Lung (tissue), 12 donors: ENCODE measurements around the gene DDR1. TPM values are rescaled to one million over a fixed set of nuclear protein-coding genes. Genes with fewer than 3 reads are reported as not detected.
"Not testable (repeated sequence)": the region's sequence is repeated elsewhere in the genome, so short reads cannot be mapped to it uniquely, and the experiment has no call there.

Experiments
- ATAC-seq: fragments of 200-7000 bp; cut with Tn5 transposase; one replicate; pipeline ENCODE4 v1.9.1; 2020; ENCODE audit warnings: moderate number of reproducible peaks; ENCODE audit not compliant: insufficient read depth, low FRiP score
- DNase-seq, 3 donors: peaks; one replicate each; pipeline ENCODE4 v3.0.0-alpha.2; 2013 to 2017
- H3K27ac ChIP-seq, 2 donors: one replicate each; pipeline ENCODE4 v1.5.1; 2013; ENCODE audit warnings: mild to moderate bottlenecking in 2 of 2, moderate library complexity in 2 of 2, control low read depth in 1 of 2, inconsistent platforms in 1 of 2, low read depth in 1 of 2, low read length in 1 of 2
- H3K27me3 ChIP-seq, 3 donors: one replicate each; pipeline ENCODE4 v1.5.1; 2013; ENCODE audit warnings: low read length in 2 of 3; ENCODE audit not compliant: control insufficient read depth in 3 of 3, insufficient read depth in 3 of 3
- H3K36me3 ChIP-seq, 4 donors: one replicate each; pipeline ENCODE4 v1.5.1; 2013; ENCODE audit warnings: low read length in 4 of 4, mild to moderate bottlenecking in 1 of 4, moderate library complexity in 1 of 4; ENCODE audit not compliant: control insufficient read depth in 4 of 4, insufficient read depth in 4 of 4
- H3K4me1 ChIP-seq, 5 donors: one replicate each; pipeline ENCODE4 v1.5.1; 2013; ENCODE audit warnings: low read length in 5 of 5, mild to moderate bottlenecking in 2 of 5, moderate library complexity in 1 of 5; ENCODE audit not compliant: control insufficient read depth in 5 of 5, insufficient read depth in 5 of 5
- H3K4me3 ChIP-seq: one replicate; pipeline ENCODE4 v1.5.1; 2013; ENCODE audit warnings: mild to moderate bottlenecking, control low read depth, moderate library complexity
- H3K9ac ChIP-seq, 2 donors: one replicate each; pipeline ENCODE4 v1.5.1; 2013; ENCODE audit warnings: low read length in 2 of 2, control low read depth in 1 of 2; ENCODE audit not compliant: insufficient read depth in 1 of 2
- H3K9me3 ChIP-seq, 4 donors: one replicate each; pipeline ENCODE4 v1.5.1; 2013; ENCODE audit warnings: low read length in 3 of 4, mild to moderate bottlenecking in 1 of 4, moderate library complexity in 1 of 4; ENCODE audit not compliant: control insufficient read depth in 4 of 4, insufficient read depth in 3 of 4
- WGBS, 2 donors: extraction: QIAGEN DNeasy Blood & Tissue Kit; methylation state at CpG; one replicate each; pipeline ENCODE4 v1.1.7; 2013; 5-methylcytosine and 5-hydroxymethylcytosine counted together
- polyA plus RNA-seq, 2 donors: library from polyadenylated mRNA; stranded (reverse); fragments of 200-250 nt; gene quantifications; one replicate each; pipeline ENCODE4 v1.2.1, GENCODE V29; 2013
- total RNA-seq, 2 donors: library from RNA; depleted of rRNA in 1 of 2; stranded (reverse); fragments of >200 nt in 1 of 2; gene quantifications; one replicate each; pipeline ENCODE4 v1.2.1, GENCODE V29; 2014 to 2021
- TF ChIP-seq, protein P1 (sequence below): IDR thresholded peaks from 2 replicates; pipeline ENCODE4 v1.5.1; 2012; ENCODE audit warnings: mild to moderate bottlenecking; ENCODE audit errors: control extremely low read depth, extremely low read depth
- donor health status: control.
- donor health status: control.
- donor health status: Bipolar disorder and iron deficiency.
- donor health status: healthy.
- donor health status: DM: yes; HTN: yes; CAD: no.

DDR1 gene
- total and polyA plus RNA-seq, 4 donors = 39.5 to 134 (median 98.1) TPM

DNA sequence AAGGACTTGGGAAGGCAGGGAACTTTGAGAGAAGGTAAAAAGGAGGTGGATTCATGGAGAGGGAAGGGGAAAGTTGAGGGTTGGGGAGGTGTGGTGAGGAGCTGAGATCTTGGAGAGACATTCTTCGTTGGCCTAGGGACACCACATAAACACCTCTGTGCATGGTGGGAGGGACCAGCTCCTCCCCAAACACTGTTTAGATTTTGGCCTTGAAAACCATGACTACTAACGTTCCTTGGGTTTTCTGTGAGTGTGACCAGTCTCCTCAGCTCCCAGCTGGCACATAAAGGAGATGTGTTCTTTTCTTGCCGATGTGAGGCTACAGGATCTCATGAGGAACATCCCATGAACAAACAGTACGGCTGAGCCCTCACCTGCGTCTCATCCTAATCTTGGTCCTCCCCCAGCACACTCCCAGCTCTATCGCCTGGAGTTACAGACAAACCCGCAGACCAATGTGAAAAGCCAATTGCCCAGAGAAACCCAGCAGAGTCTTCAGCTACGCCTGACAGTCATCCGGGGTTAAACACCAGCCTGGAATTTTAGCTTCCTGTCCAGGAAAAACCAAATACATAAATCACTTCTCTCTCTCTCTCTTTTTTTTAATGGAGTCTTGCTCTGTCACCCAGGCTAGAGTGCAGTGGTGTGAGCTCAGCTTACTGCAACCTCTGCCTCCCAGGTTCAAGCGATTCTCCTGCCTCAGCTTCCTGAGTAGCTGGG lies 22.0 kb upstream of the DDR1 start:
- TF ChIP-seq, protein P1, sequence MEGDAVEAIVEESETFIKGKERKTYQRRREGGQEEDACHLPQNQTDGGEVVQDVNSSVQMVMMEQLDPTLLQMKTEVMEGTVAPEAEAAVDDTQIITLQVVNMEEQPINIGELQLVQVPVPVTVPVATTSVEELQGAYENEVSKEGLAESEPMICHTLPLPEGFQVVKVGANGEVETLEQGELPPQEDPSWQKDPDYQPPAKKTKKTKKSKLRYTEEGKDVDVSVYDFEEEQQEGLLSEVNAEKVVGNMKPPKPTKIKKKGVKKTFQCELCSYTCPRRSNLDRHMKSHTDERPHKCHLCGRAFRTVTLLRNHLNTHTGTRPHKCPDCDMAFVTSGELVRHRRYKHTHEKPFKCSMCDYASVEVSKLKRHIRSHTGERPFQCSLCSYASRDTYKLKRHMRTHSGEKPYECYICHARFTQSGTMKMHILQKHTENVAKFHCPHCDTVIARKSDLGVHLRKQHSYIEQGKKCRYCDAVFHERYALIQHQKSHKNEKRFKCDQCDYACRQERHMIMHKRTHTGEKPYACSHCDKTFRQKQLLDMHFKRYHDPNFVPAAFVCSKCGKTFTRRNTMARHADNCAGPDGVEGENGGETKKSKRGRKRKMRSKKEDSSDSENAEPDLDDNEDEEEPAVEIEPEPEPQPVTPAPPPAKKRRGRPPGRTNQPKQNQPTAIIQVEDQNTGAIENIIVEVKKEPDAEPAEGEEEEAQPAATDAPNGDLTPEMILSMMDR = no peak
- H3K27ac ChIP-seq = no peak overlapping the region
- WGBS, 2 donors = 76 to 80% methylated on average over 10 of the region's 10 CpGs
- no peak overlapping the region for H3K9ac ChIP-seq
- DNase-seq = peak in 1 of 3 donors; percentile 26
- H3K27me3 ChIP-seq = no peaks in the 10 kb centered on the region
- peaks cover 0 to 3% (median 2%) of the 10 kb centered on the region in 4 donors for H3K9me3 ChIP-seq
- no peak overlapping the region for H3K4me3 ChIP-seq
- peaks cover 0 to 13% (median 2%) of the 10 kb centered on the region in 5 donors for H3K4me1 ChIP-seq
- no peaks in the 10 kb centered on the region for H3K36me3 ChIP-seq
- no peak for ATAC-seq

DNA sequence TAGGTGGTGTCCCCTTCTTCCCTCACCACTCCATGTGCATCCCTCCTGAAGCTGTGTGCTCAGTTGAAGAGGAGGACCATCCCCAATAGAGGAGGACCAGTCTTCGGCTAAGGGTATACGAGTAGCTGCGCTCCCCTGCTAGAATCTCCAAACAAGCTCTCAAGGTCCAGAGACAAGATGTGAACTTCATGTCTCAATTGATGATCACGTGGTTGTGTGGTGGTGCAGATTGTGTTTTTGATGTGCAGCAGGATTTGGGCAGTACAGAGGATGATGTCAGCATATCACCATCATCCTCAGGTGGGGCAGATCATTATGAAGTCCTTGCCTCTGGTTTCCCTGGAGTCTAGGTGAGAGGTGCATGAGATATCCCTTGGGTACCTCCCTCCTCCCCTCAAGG lies 20.0 kb upstream of the DDR1 start:
- peaks cover 0 to 6% (median 0%) of the 10 kb centered on the region in 5 donors for H3K4me1 ChIP-seq
- H3K27ac ChIP-seq = no peak overlapping the region
- H3K4me3 ChIP-seq = no peak overlapping the region
- H3K9ac ChIP-seq = no peak overlapping the region
- no peaks in the 10 kb centered on the region for H3K36me3 ChIP-seq
- TF ChIP-seq, protein P1 = no peak
- 82 to 96% methylated on average over 4 of the region's 4 CpGs for WGBS, 2 donors
- ATAC-seq = no peak
- no peak for DNase-seq
- no peaks in the 10 kb centered on the region for H3K27me3 ChIP-seq
- peaks cover 0 to 3% (median 2%) of the 10 kb centered on the region in 4 donors for H3K9me3 ChIP-seq

DNA sequence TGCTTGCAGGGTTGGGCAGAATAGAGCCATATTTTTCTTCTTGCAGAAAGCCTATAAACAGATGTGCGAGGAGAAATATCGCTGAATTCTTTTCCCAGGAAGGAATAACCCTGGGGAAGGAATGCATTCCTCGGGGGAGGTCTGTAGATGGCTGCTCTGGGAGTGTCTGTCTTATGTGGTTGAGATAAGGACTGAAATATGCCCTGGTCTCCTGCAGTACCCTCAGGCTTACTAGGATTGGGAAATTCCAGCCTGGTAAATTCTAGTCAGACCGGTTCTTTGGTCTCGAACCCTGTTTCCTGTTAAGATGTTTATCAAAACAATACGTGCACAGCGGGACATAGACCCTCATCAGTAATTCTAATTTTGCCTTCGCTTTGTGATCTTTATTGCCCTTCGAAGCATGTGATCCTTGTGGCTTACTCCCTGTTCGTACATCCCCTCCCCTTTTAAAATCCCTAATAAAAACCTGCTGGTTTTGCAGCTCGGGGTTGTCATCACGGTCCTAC lies 15.0 kb upstream of the DDR1 start:
- WGBS, 2 donors = 89 to 94% methylated on average over 12 of the region's 12 CpGs
- DNase-seq = not testable (repeated sequence)

DNA sequence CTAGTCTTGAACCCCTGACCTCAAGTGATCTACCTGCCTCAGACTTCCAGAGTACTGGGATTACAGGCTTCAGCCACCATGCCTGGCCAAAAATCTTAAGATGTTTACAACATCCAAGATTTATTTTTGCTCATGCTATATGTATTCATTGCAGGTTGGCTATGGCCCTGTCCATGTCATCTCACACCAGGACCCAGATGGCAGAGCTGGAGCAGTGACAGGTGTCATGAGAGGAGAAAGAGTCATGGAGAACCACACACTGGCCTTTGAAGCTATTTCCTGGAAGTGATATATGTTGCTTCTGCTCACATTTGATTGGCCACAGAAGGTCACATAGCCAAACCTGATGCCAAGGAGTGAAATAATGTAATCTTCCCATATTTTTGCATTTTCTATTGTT lies 13.8 kb upstream of the DDR1 start:
- H3K4me3 ChIP-seq = no peak overlapping the region
- no peaks in the 10 kb centered on the region for H3K36me3 ChIP-seq
- H3K9me3 ChIP-seq = no peaks in the 10 kb centered on the region
- no peak overlapping the region for H3K9ac ChIP-seq
- ATAC-seq (no peak), DNase-seq (no peak)
- no peaks in the 10 kb centered on the region for H3K27me3 ChIP-seq
- TF ChIP-seq, protein P1 = no peak
- no peaks in the 10 kb centered on the region for H3K4me1 ChIP-seq
- H3K27ac ChIP-seq = no peak overlapping the region

More for the DNA sequence above, 15.0 kb upstream of the DDR1 start:
- H3K9me3 ChIP-seq, H3K4me3 ChIP-seq, H3K9ac ChIP-seq, H3K27ac ChIP-seq, ATAC-seq, H3K27me3 ChIP-seq, H3K4me1 ChIP-seq, H3K36me3 ChIP-seq: not testable (repeated sequence)
